ENCODE measurements around the gene SETSIP.

DNA sequence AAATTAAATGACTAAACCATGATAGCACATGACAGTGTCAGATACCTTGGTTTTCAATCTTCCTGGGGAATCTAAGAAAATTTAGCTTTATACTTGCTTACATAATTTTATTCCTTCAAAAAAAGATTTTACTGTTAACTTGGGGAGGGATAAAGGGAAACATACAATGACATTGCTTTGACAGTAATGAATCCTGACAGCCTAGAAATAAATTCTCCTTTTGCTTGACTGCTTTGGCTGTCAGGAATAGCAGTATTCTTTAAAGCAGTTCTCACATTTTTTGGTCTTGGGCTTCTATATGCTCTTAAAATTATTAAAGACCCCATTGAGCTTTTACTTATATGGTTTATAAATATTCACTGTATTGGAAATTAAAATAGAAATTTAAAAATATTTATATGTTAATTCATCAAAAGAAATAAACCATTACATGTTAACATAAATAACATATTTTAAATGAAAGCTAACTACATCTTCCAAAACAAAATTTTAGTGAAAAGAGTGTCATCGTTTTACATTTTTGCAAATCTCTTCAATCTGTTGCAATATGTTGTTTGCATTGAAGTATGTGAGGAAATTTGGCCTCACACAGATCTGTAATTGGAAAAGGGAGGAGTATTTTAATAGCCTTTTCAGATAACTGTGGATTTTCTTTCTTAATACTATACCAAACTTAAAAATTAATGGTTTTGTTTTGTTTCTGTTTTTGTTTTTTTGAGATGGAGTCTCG is 29.3 kb downstream of the SETSIP start:
- TF ChIP-seq, protein P1, sequence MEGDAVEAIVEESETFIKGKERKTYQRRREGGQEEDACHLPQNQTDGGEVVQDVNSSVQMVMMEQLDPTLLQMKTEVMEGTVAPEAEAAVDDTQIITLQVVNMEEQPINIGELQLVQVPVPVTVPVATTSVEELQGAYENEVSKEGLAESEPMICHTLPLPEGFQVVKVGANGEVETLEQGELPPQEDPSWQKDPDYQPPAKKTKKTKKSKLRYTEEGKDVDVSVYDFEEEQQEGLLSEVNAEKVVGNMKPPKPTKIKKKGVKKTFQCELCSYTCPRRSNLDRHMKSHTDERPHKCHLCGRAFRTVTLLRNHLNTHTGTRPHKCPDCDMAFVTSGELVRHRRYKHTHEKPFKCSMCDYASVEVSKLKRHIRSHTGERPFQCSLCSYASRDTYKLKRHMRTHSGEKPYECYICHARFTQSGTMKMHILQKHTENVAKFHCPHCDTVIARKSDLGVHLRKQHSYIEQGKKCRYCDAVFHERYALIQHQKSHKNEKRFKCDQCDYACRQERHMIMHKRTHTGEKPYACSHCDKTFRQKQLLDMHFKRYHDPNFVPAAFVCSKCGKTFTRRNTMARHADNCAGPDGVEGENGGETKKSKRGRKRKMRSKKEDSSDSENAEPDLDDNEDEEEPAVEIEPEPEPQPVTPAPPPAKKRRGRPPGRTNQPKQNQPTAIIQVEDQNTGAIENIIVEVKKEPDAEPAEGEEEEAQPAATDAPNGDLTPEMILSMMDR (IDR thresholded peaks at IDR 0.05) = no peak
- TF ChIP-seq EP300 (IDR thresholded peaks at IDR 0.05) = no peak
- no peak for TF ChIP-seq POLR2A (IDR thresholded peaks at IDR 0.05)
- TF ChIP-seq POLR2AphosphoS5 (IDR thresholded peaks at IDR 0.05) = no peak
